ENCODE results near the gene ZNF664.

GRCh38 chr12:123956249-123956648, 16.8 kb upstream of the ZNF664 start:
- no peak for TF ChIP-seq CTCF (IDR thresholded peaks at IDR 0.05)
- no peak for TF ChIP-seq POLR2A (IDR thresholded peaks at IDR 0.05)
